H1 (cell line): ENCODE measurements around the gene STAT1. TPM values are rescaled to one million over a fixed set of nuclear protein-coding genes. Genes with fewer than 3 reads are reported as not detected.

Experiments used
- CTCF ChIA-PET: fragments of 300-600 bp; sonication (Branson Sonifier 250); formaldehyde crosslinking; loops from one replicate; lab custom pipeline; 2021; ENCODE audit not compliant: partially characterized antibody; lab: Charles Lee
- POLR2A ChIA-PET: fragments of 300-600 bp; sonication (Branson Sonifier 250); formaldehyde crosslinking; loops from one replicate; lab custom pipeline; 2021; ENCODE audit warnings: inconsistent platforms; ENCODE audit not compliant: partially characterized antibody; lab: Charles Lee
- DNase-seq, 2 experiments: peaks; one replicate each; pipeline versions ENCODE4 v3.0.0 to v3.0.0-alpha.2; 2010 to 2022; ENCODE audit warnings: low spot score in 2 of 2, low read depth in 1 of 2, mixed read lengths in 1 of 2
- FAIRE-seq: peaks from 2 replicates; lab custom pipeline; 2011; peaks lifted over from hg19 to GRCh38; lab: Jason Lieb, UNC
- H2AFZ ChIP-seq: 2 replicates; pipeline ENCODE4 v1.8.1; 2012; ENCODE audit warnings: low read length, inconsistent platforms
- H2AK5ac ChIP-seq: 2 replicates; pipeline ENCODE4 v1.6.1; 2013; ENCODE audit warnings: low read depth, low read length
- H2BK120ac ChIP-seq: replicated peaks from 2 replicates; pipeline ENCODE3; 2013; ENCODE audit warnings: low read depth, low read length, inconsistent platforms
- H2BK12ac ChIP-seq: 2 replicates; pipeline ENCODE4 v1.6.1; 2013; ENCODE audit warnings: low read depth, low read length
- H2BK15ac ChIP-seq: 2 replicates; pipeline ENCODE4 v1.6.1; 2013; ENCODE audit warnings: low read length
- H2BK20ac ChIP-seq: 2 replicates; pipeline ENCODE4 v1.6.1; 2013; ENCODE audit warnings: low read length
- H2BK5ac ChIP-seq: 2 replicates; pipeline ENCODE4 v1.6.1; 2013; ENCODE audit warnings: low read depth, low read length
- H3K14ac ChIP-seq: 2 replicates; pipeline ENCODE4 v1.6.1; 2013; ENCODE audit warnings: inconsistent platforms; ENCODE audit not compliant: insufficient read length
- H3K18ac ChIP-seq: 2 replicates; pipeline ENCODE4 v1.6.1; 2013; ENCODE audit warnings: low read length; ENCODE audit errors: extremely low read depth
- H3K23ac ChIP-seq: 2 replicates; pipeline ENCODE4 v1.6.1; 2013; ENCODE audit warnings: inconsistent platforms; ENCODE audit not compliant: insufficient read length
- H3K23me2 ChIP-seq: 2 replicates; pipeline ENCODE4 v1.6.1; 2013; ENCODE audit warnings: low read depth, low read length
- H3K27ac ChIP-seq: 2 replicates; pipeline ENCODE4 v1.6.1; 2011; ENCODE audit warnings: low read depth, low read length, inconsistent platforms
- H3K27me3 ChIP-seq, 4 experiments: replicated peaks in 1 of 4; 1 replicate in 1 of 4; 2 replicates in 3 of 4; pipeline versions ENCODE4 v1.6.1 to v1.8.1; 2011 to 2013; ENCODE audit warnings: low read length in 3 of 4, mild to moderate bottlenecking in 3 of 4, inconsistent platforms in 2 of 4, mixed read lengths in 2 of 4, moderate library complexity in 1 of 4; ENCODE audit not compliant: control insufficient read depth in 3 of 4, insufficient read depth in 3 of 4; ENCODE audit errors: extremely low read depth in 1 of 4
- H3K36me3 ChIP-seq, 4 experiments: 2 replicates each; pipeline versions ENCODE4 v1.6.1 to v1.8.1; 2011 to 2013; ENCODE audit warnings: mild to moderate bottlenecking in 4 of 4, low read length in 3 of 4, moderate library complexity in 2 of 4, control low read depth in 1 of 4, inconsistent platforms in 1 of 4; ENCODE audit not compliant: insufficient read depth in 4 of 4, control insufficient read depth in 2 of 4
- H3K4ac ChIP-seq: replicated peaks from 2 replicates; pipeline ENCODE3; 2013; ENCODE audit warnings: low read length, low read depth, mixed read lengths, inconsistent platforms; ENCODE audit not compliant: insufficient read length
- H3K4me1 ChIP-seq, 4 experiments: replicated peaks in 1 of 4; 1 replicate in 1 of 4; 2 replicates in 3 of 4; pipeline versions ENCODE4 v1.6.1 to v1.8.1; 2011 to 2013; ENCODE audit warnings: low read length in 3 of 4, inconsistent platforms in 2 of 4, mixed read lengths in 1 of 4; ENCODE audit not compliant: insufficient read depth in 4 of 4, control insufficient read depth in 3 of 4
- H3K4me2 ChIP-seq, 2 experiments: 2 replicates each; pipeline versions ENCODE4 v1.6.1 to v1.8.1; 2011 to 2013; ENCODE audit warnings: low read depth in 2 of 2, low read length in 2 of 2, control low read depth in 1 of 2, inconsistent platforms in 1 of 2, mild to moderate bottlenecking in 1 of 2; ENCODE audit not compliant: insufficient read depth in 1 of 2
- H3K4me3 ChIP-seq, 4 experiments: fragments of 200-600, 300-600 bp in 1 of 4; sonication (generic), shearing (Covaris generic), sonication (Bioruptor Twin) in 1 of 4; 2 replicates each; pipeline versions ENCODE4 v1.5.1 to v1.8.1; 2011 to 2016; ENCODE audit warnings: low read length in 4 of 4, low read depth in 3 of 4, control low read depth in 2 of 4, inconsistent platforms in 2 of 4, mild to moderate bottlenecking in 2 of 4, mixed read lengths in 1 of 4, moderate library complexity in 1 of 4; ENCODE audit not compliant: insufficient read depth in 2 of 4; ENCODE audit errors: extremely low read depth in 1 of 4
- H3K56ac ChIP-seq: replicated peaks from 2 replicates; pipeline ENCODE3; 2013; ENCODE audit warnings: low read depth, mild to moderate bottlenecking, mixed read lengths, low read length, inconsistent platforms; ENCODE audit not compliant: insufficient read length
- H3K79me1 ChIP-seq: 2 replicates; pipeline ENCODE4 v1.6.1; 2013; ENCODE audit warnings: low read depth, low read length, control low read depth
- H3K79me2 ChIP-seq, 2 experiments: 2 replicates each; pipeline versions ENCODE4 v1.6.1 to v1.8.1; 2012 to 2013; ENCODE audit warnings: low read length in 2 of 2, mild to moderate bottlenecking in 2 of 2, inconsistent platforms in 1 of 2; ENCODE audit not compliant: insufficient read depth in 2 of 2, control insufficient read depth in 1 of 2
- H3K9ac ChIP-seq, 4 experiments: replicated peaks in 1 of 4; 1 replicate in 1 of 4; 2 replicates in 3 of 4; pipeline versions ENCODE4 v1.6.1 to v1.8.1; 2011 to 2013; ENCODE audit warnings: low read depth in 3 of 4, low read length in 3 of 4, control low read depth in 2 of 4, mild to moderate bottlenecking in 2 of 4, moderate library complexity in 2 of 4, inconsistent platforms in 1 of 4; ENCODE audit errors: extremely low read depth in 1 of 4
- H3K9me3 ChIP-seq, 2 experiments: 2 replicates each; pipeline versions ENCODE4 v1.6.1 to v1.8.1; 2012 to 2013; ENCODE audit warnings: mild to moderate bottlenecking in 2 of 2, moderate library complexity in 2 of 2, control low read depth in 1 of 2, inconsistent platforms in 1 of 2, low read depth in 1 of 2, low read length in 1 of 2, mixed read lengths in 1 of 2; ENCODE audit not compliant: insufficient read depth in 2 of 2
- H4K20me1 ChIP-seq, 2 experiments: replicated peaks in 1 of 2; 2 replicates each; pipeline versions ENCODE3 to v1.8.1; 2011 to 2013; ENCODE audit warnings: inconsistent platforms in 2 of 2, low read length in 2 of 2, mild to moderate bottlenecking in 1 of 2; ENCODE audit not compliant: insufficient read depth in 2 of 2, control insufficient read depth in 1 of 2
- H4K5ac ChIP-seq: 2 replicates; pipeline ENCODE4 v1.6.1; 2013; ENCODE audit warnings: low read length, low read depth, mixed read lengths, inconsistent platforms; ENCODE audit not compliant: insufficient read length
- H4K8ac ChIP-seq: 2 replicates; pipeline ENCODE4 v1.8.0; 2013; ENCODE audit warnings: mild to moderate bottlenecking, moderate library complexity, low read length, inconsistent platforms; ENCODE audit not compliant: insufficient read depth; ENCODE audit errors: extremely low read depth
- H4K91ac ChIP-seq: replicated peaks from 2 replicates; pipeline ENCODE3; 2013; ENCODE audit warnings: low read length, mixed read lengths, inconsistent platforms; ENCODE audit not compliant: insufficient read length
- ASH2L ChIP-seq: fragments of 200-600, 300-600 bp; sonication (generic); IDR thresholded peaks from one replicate; pipeline ENCODE4 v1.7.1; 2017; ENCODE audit warnings: low read length
- CEBPB ChIP-seq: IDR thresholded peaks from 2 replicates; pipeline ENCODE4 v1.6.1; 2012; ENCODE audit warnings: low read depth, low read length
- EP300 ChIP-seq, 2 experiments: IDR thresholded peaks; 1 replicate in 1 of 2; 2 replicates in 1 of 2; pipeline ENCODE4 v1.6.1; 2011 to 2012; ENCODE audit warnings: low read depth in 2 of 2, low read length in 2 of 2, mild to moderate bottlenecking in 2 of 2, borderline replicate concordance in 1 of 2, inconsistent platforms in 1 of 2, moderate library complexity in 1 of 2
- NRF1 ChIP-seq: IDR thresholded peaks from 2 replicates; pipeline ENCODE4 v1.6.1; 2011; ENCODE audit warnings: mild to moderate bottlenecking, low read depth, low read length, improper control_type of control experiment
- POLR2AphosphoS5 ChIP-seq: IDR thresholded peaks from 2 replicates; pipeline ENCODE4 v1.6.1; 2011; ENCODE audit warnings: low read depth, low read length
- RFX5 ChIP-seq: IDR thresholded peaks from 2 replicates; pipeline ENCODE4 v1.6.1; 2011; ENCODE audit warnings: low read depth, low read length, improper control_type of control experiment, borderline replicate concordance
- RNF2 ChIP-seq: fragments of 200-900, 300-1000 bp; sonication (generic); IDR thresholded peaks from 2 replicates; pipeline ENCODE4 v1.7.1; 2016; ENCODE audit warnings: borderline replicate concordance, low read depth, mild to moderate bottlenecking, antibody characterized with exemption, low read length; ENCODE audit not compliant: poor library complexity, severe bottlenecking; ENCODE audit errors: missing control alignments
- RXRA ChIP-seq: IDR thresholded peaks from 2 replicates; pipeline ENCODE4 v1.6.1; 2011; ENCODE audit warnings: low read depth, mild to moderate bottlenecking, low read length, moderate library complexity; ENCODE audit not compliant: insufficient read depth
- TBP ChIP-seq: IDR thresholded peaks from 2 replicates; pipeline ENCODE4 v1.6.1; 2011; ENCODE audit warnings: low read depth, low read length, improper control_type of control experiment
- ZNF274 ChIP-seq: IDR thresholded peaks from 2 replicates; pipeline ENCODE4 v1.7.0; 2012; ENCODE audit warnings: low read length, borderline replicate concordance; ENCODE audit errors: extremely low read depth
- WGBS, 2 experiments: shearing (Covaris generic) in 1 of 2; methylation state at CpG; one replicate each; pipeline versions ENCODE4 v1.1.6 to v1.1.7; 2013 to 2015; ENCODE audit warnings: low lambda C conversion rate in 2 of 2, mixed read lengths in 2 of 2, inconsistent platforms in 1 of 2, low coverage in 1 of 2, missing lambda C conversion rate in 1 of 2; ENCODE audit not compliant: insufficient replicate concordance in 2 of 2, insufficient coverage in 1 of 2, insufficient read length in 1 of 2; ENCODE audit errors: extremely low coverage in 1 of 2, missing lambda C conversion rate in 1 of 2; 5-methylcytosine and 5-hydroxymethylcytosine counted together
- polyA plus RNA-seq, 7 experiments: library from polyadenylated mRNA; depleted of rRNA in 3 of 7; stranded (reverse) in 5 of 7; unstranded in 2 of 7; fragments of >200 nt in 5 of 7; fragments of 200-250 nt in 2 of 7; gene quantifications; 1 replicate in 5 of 7; 2 replicates in 1 of 7; 4 replicates in 1 of 7; pipeline versions ENCODE4 v1.2.1 to v1.2.3, GENCODE V29; 2011 to 2013; ENCODE audit warnings: missing spikeins in 2 of 7, mixed read lengths in 2 of 7
- total RNA-seq: library from RNA; stranded (reverse); fragmentation: NEBNext Ultra II Directional; extraction: Animal tissue kit (Norgen Biotek cat#: 25700); gene quantifications from 2 replicates; pipeline ENCODE4 v1.2.1, GENCODE V29; 2021
- TF ChIP-seq, protein P1 (sequence below): IDR thresholded peaks from 2 replicates; pipeline ENCODE4 v1.6.1; 2012; ENCODE audit warnings: inconsistent platforms

Gene STAT1
- total and polyA plus RNA-seq, 2 of the 8 experiments (the other 6 are each of a cell fraction or from before 2014, with no cell fraction given): 20.3 to 43.0 TPM

DNA sequence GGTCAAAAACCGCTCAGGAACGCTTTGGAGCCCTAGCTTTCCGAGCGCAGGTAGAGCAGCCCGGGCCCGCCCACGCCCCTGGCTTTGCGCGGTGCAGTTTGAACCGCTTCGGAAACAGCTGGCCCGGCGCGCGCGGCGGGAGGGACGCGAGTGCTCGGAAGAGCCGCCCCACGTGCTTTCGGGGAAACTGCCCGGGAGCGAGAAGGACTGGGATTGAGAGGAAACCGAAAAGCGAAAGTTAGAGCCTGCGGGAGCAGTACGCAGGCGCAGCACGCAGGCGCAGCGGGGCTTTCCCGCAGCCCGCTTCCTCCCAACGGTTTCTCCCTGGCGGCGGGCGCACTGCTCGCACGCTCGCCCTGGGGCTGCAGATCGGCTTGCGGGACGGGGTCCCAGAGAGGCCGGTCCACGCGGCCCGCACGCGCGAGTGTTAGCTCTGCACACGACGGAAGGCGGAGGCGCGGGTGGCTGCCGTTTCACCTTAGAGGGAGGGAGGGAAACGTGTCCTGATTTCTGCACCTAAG lies 6.3 kb upstream of the STAT1 start:
- H3K18ac ChIP-seq: peak overlapping the region; percentile 94; the same call in 1 of the 2 replicates
- ChIA-PET POLR2A (interaction anchor here (0.6 to 1.7 kb wide), 4 partner anchors 8 to 403 kb away, joined by 3 to 6 read pairs (median 4); no protein-coding TSS in a partner anchor), CTCF (interaction anchor here (1.1 to 1.9 kb wide), 5 partner anchors 9 to 46 kb away, joined by 3 to 6 read pairs (median 3); no protein-coding TSS in a partner anchor)
- no peaks in the 10 kb centered on the region for H3K79me2 ChIP-seq
- peak overlapping the region; percentile 5; the same call in 1 of the 2 replicates for H2AK5ac ChIP-seq
- peak overlapping the region; percentile 67 for H4K5ac ChIP-seq
- peak overlapping the region; percentile 77 for H3K56ac ChIP-seq
- no peak overlapping the region for H2BK20ac ChIP-seq
- no peaks in the 10 kb centered on the region for H3K79me1 ChIP-seq
- no peak overlapping the region for H2BK120ac ChIP-seq
- no peaks in the 10 kb centered on the region for H3K9me3 ChIP-seq
- H3K4me1 ChIP-seq: peaks cover 0 to 8% (median 3%) of the 10 kb centered on the region in 4 experiments; a peak in 2 of 7 replicates
- peak overlapping the region; percentile 88 for H2BK5ac ChIP-seq
- DNase-seq (peak; percentile 85 to 92), FAIRE-seq (no peak)
- peak overlapping the region; percentile 95 to 96 for H3K4me2 ChIP-seq
- H4K91ac ChIP-seq: peak overlapping the region; percentile 2
- H2AFZ ChIP-seq: peak overlapping the region; percentile 95
- peak overlapping the region; percentile 71 to 87 (median 76) for H3K4me3 ChIP-seq
- H4K20me1 ChIP-seq: no peaks in the 10 kb centered on the region
- H3K27me3 ChIP-seq: peaks cover 0 to 6% (median 3%) of the 10 kb centered on the region in 4 experiments; a peak in 3 of 7 replicates
- H3K27ac ChIP-seq: peak overlapping the region; percentile 83; the same call in 1 of the 2 replicates
- H3K23me2 ChIP-seq: peaks cover 4% of the 10 kb centered on the region
- H4K8ac ChIP-seq: peak overlapping the region; percentile 94
- H2BK12ac ChIP-seq: peak overlapping the region; percentile 82; the same call in 1 of the 2 replicates
- no peaks in the 10 kb centered on the region for H3K36me3 ChIP-seq
- peak overlapping the region; percentile 76 to 93 (median 80) for H3K9ac ChIP-seq
- 1% methylated on average over 59 of the region's 59 CpGs; no CpG with 5 or more reads in 1 of the 2 experiments for WGBS, 2 experiments
- H3K4ac ChIP-seq: peak overlapping the region; percentile 41
- H3K14ac ChIP-seq: peak overlapping the region; percentile 1
- no peak overlapping the region for H2BK15ac ChIP-seq
- no peak overlapping the region for H3K23ac ChIP-seq
- TF ChIP-seq NRF1 (peak; percentile 91), CEBPB (no peak), ASH2L (peak; percentile 76), EP300 (IDR thresholded peaks at IDR 0.05; ENCODE audit: borderline replicate concordance in 1 of 2, low read depth in 2 of 2, low read length in 2 of 2) (peak; percentile 94 to 100), RNF2 (no peak), ZNF274 (no peak), TBP (peak; percentile 83), POLR2AphosphoS5 (peak; percentile 94), RFX5 (no peak), RXRA (no peak)
- TF ChIP-seq, protein P1, sequence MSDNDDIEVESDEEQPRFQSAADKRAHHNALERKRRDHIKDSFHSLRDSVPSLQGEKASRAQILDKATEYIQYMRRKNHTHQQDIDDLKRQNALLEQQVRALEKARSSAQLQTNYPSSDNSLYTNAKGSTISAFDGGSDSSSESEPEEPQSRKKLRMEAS: peak; percentile 99
